IMR-90 (cell line): Measurements from ENCODE around the gene NSUN4. TPM values are rescaled to one million over a fixed set of nuclear protein-coding genes. Genes with fewer than 3 reads are reported as not detected.

Experiments
- ATAC-seq: fragments of 200-7000 bp; cut with Tn5 transposase; 2 replicates; pipeline ENCODE4 v1.9.1; 2020; ENCODE audit warnings: low read depth, mild to moderate bottlenecking, moderate library complexity
- BruUV-seq: library from RNA; stranded (reverse); fragments of 400-500 nt; replicated peaks from 2 replicates; lab custom pipeline; 2021; lab: Mats Ljungman, UMichigan
- CTCF ChIA-PET: fragments of 300-600 bp; formaldehyde crosslinking; extraction: SDS; loops from one replicate; lab custom pipeline; 2021; ENCODE audit warnings: antibody characterized with exemption; lab: Yijun Ruan, JAX
- POLR2A ChIA-PET: fragments of 300-600 bp; sonication (Branson Sonifier 250); formaldehyde crosslinking; loops from one replicate; lab custom pipeline; 2022; ENCODE audit warnings: antibody characterized with exemption; ENCODE audit not compliant: unreplicated experiment; lab: Charles Lee
- DNase-seq: peaks from one replicate; pipeline ENCODE4 v3.0.0; 2013
- H2AFZ ChIP-seq: replicated peaks from 2 replicates; pipeline ENCODE3; 2013; ENCODE audit warnings: low read length, mild to moderate bottlenecking; ENCODE audit not compliant: poor library complexity
- H2AK5ac ChIP-seq: 2 replicates; pipeline ENCODE4 v1.6.1; 2013; ENCODE audit warnings: low read depth, low read length, inconsistent platforms
- H2AK9ac ChIP-seq: replicated peaks from 2 replicates; pipeline ENCODE3; 2013; ENCODE audit warnings: mild to moderate bottlenecking, low read depth, low read length, moderate library complexity; ENCODE audit not compliant: poor library complexity
- H2BK120ac ChIP-seq: 2 replicates; pipeline ENCODE4 v1.6.1; 2013; ENCODE audit warnings: low read depth, low read length, inconsistent platforms
- H2BK15ac ChIP-seq: 3 replicates; pipeline ENCODE4 v1.6.1; 2013; ENCODE audit warnings: low read depth, low read length, inconsistent platforms
- H2BK20ac ChIP-seq: 2 replicates; pipeline ENCODE4 v1.6.1; 2013; ENCODE audit warnings: low read depth, mild to moderate bottlenecking, inconsistent platforms, low read length, moderate library complexity
- H2BK5ac ChIP-seq: 2 replicates; pipeline ENCODE4 v1.6.1; 2013; ENCODE audit warnings: mild to moderate bottlenecking, low read depth, low read length, inconsistent platforms; ENCODE audit not compliant: poor library complexity, severe bottlenecking
- H3K14ac ChIP-seq: replicated peaks from 2 replicates; pipeline ENCODE4 v1.6.1; 2013; ENCODE audit warnings: low read depth, low read length, inconsistent platforms
- H3K18ac ChIP-seq: 2 replicates; pipeline ENCODE4 v1.6.1; 2013; ENCODE audit warnings: low read depth, low read length, control low read depth
- H3K23ac ChIP-seq: 2 replicates; pipeline ENCODE4 v1.6.1; 2013; ENCODE audit warnings: low read depth, low read length, inconsistent platforms
- H3K27ac ChIP-seq: 2 replicates; pipeline ENCODE4 v1.5.1; 2013; ENCODE audit warnings: mild to moderate bottlenecking, control low read depth, low read length; ENCODE audit not compliant: insufficient read depth
- H3K27me3 ChIP-seq: 2 replicates; pipeline ENCODE4 v1.6.1; 2013; ENCODE audit warnings: low read length; ENCODE audit not compliant: control insufficient read depth, insufficient read depth
- H3K36me3 ChIP-seq: 2 replicates; pipeline ENCODE4 v1.6.1; 2013; ENCODE audit warnings: low read length, mixed read lengths; ENCODE audit not compliant: control insufficient read depth, insufficient read depth
- H3K4ac ChIP-seq: 2 replicates; pipeline ENCODE4 v1.6.1; 2013; ENCODE audit warnings: low read depth, low read length, inconsistent platforms
- H3K4me1 ChIP-seq: 2 replicates; pipeline ENCODE4 v1.6.1; 2013; ENCODE audit warnings: low read length, mixed read lengths; ENCODE audit not compliant: control insufficient read depth, insufficient read depth
- H3K4me2 ChIP-seq: 2 replicates; pipeline ENCODE4 v1.6.1; 2013; ENCODE audit warnings: low read depth, mild to moderate bottlenecking, control low read depth, low read length, moderate library complexity
- H3K4me3 ChIP-seq: 2 replicates; pipeline ENCODE4 v1.5.1; 2013; ENCODE audit warnings: low read depth, mild to moderate bottlenecking, control low read depth, low read length, moderate library complexity; ENCODE audit not compliant: insufficient read depth
- H3K56ac ChIP-seq: 2 replicates; pipeline ENCODE4 v1.6.1; 2013; ENCODE audit warnings: low read length, inconsistent platforms; ENCODE audit not compliant: insufficient read depth; ENCODE audit errors: extremely low read depth
- H3K79me1 ChIP-seq, 2 experiments: 2 replicates each; pipeline ENCODE4 v1.6.1; 2013; ENCODE audit warnings: low read length in 2 of 2, inconsistent platforms in 1 of 2, low read depth in 1 of 2
- H3K9ac ChIP-seq: 2 replicates; pipeline ENCODE4 v1.6.1; 2013; ENCODE audit warnings: low read depth, low read length, control low read depth
- H3K9me1 ChIP-seq: 2 replicates; pipeline ENCODE4 v1.6.1; 2013; ENCODE audit warnings: low read length, inconsistent platforms; ENCODE audit not compliant: insufficient read depth
- H3K9me3 ChIP-seq: 2 replicates; pipeline ENCODE4 v1.6.1; 2013; ENCODE audit warnings: low read length; ENCODE audit not compliant: control insufficient read depth, insufficient read depth
- H4K20me1 ChIP-seq: 2 replicates; pipeline ENCODE4 v1.6.1; 2013; ENCODE audit warnings: low read length, inconsistent platforms; ENCODE audit not compliant: insufficient read depth
- H4K5ac ChIP-seq: 2 replicates; pipeline ENCODE4 v1.6.1; 2013; ENCODE audit warnings: mild to moderate bottlenecking, low read depth, low read length, control low read depth
- H4K8ac ChIP-seq, 2 experiments: 2 replicates each; pipeline ENCODE4 v1.6.1; 2013; ENCODE audit warnings: low read depth in 2 of 2, low read length in 2 of 2, control low read depth in 1 of 2, inconsistent platforms in 1 of 2
- H4K91ac ChIP-seq: 2 replicates; pipeline ENCODE4 v1.6.1; 2013; ENCODE audit warnings: low read depth, low read length, inconsistent platforms; ENCODE audit not compliant: insufficient read depth
- CHD1 ChIP-seq: IDR thresholded peaks from 2 replicates; pipeline ENCODE4 v1.6.1; 2012; ENCODE audit warnings: low read depth, low read length, improper control_type of control experiment
- CTCF ChIP-seq: conservative IDR thresholded peaks from 2 replicates; pipeline ENCODE4 v1.5.1; 2012; ENCODE audit warnings: mild to moderate bottlenecking, low read depth, low read length, improper control_type of control experiment
- ELK1 ChIP-seq: fragments of 150-350 bp; IDR thresholded peaks from 2 replicates; pipeline ENCODE4 v1.6.1; 2016; ENCODE audit warnings: low read depth, mild to moderate bottlenecking, low read length, moderate library complexity, borderline replicate concordance
- FOS ChIP-seq: fragments of 150-350 bp; IDR thresholded peaks from 2 replicates; pipeline ENCODE4 v1.6.1; 2016; ENCODE audit warnings: low read depth, low read length
- MAFK ChIP-seq: IDR thresholded peaks from 2 replicates; pipeline ENCODE4 v1.6.1; 2012; ENCODE audit warnings: low read depth, low read length, improper control_type of control experiment
- NFE2L2 ChIP-seq: fragments of 150-350 bp; IDR thresholded peaks from 2 replicates; pipeline ENCODE4 v1.6.1; 2016; ENCODE audit warnings: low read depth, mild to moderate bottlenecking, low read length
- POLR2A ChIP-seq: IDR thresholded peaks from 2 replicates; pipeline ENCODE4 v1.6.1; 2012; ENCODE audit warnings: mild to moderate bottlenecking, low read depth, low read length
- RAD21 ChIP-seq: IDR thresholded peaks from 2 replicates; pipeline ENCODE4 v1.6.1; 2012; ENCODE audit warnings: low read length, improper control_type of control experiment
- RFX5 ChIP-seq: IDR thresholded peaks from 2 replicates; pipeline ENCODE4 v1.8.0; 2012; ENCODE audit warnings: low read depth, mild to moderate bottlenecking, low read length, moderate library complexity
- SMC3 ChIP-seq: fragments of 150-350 bp; IDR thresholded peaks from 2 replicates; pipeline ENCODE4 v1.6.1; 2016; ENCODE audit warnings: low read depth, mild to moderate bottlenecking, antibody characterized with exemption, low read length, moderate library complexity
- USF2 ChIP-seq: fragments of 150-350 bp; IDR thresholded peaks from 2 replicates; pipeline ENCODE4 v1.6.1; 2017; ENCODE audit warnings: mild to moderate bottlenecking, antibody characterized with exemption, low read length, low read depth
- WGBS, 2 experiments: methylation state at CpG; one replicate each; pipeline versions ENCODE4 v1.1.5 to v1.1.7; 2013; ENCODE audit warnings: missing lambda C conversion rate in 2 of 2; ENCODE audit not compliant: insufficient read length in 1 of 2; ENCODE audit errors: extremely low coverage in 2 of 2; 5-methylcytosine and 5-hydroxymethylcytosine counted together
- dilution Hi-C: fragments of 300-500 bp; cut with HindIII; formaldehyde crosslinking; loops from one replicate; pipeline ENCODE4 v1.14.3; 2018; ENCODE audit warnings: low sequenced_read_pairs; ENCODE audit not compliant: unreplicated experiment
- in situ Hi-C: fragments of 300-500 bp; cut with MboI; formaldehyde crosslinking; loops from 3 replicates; pipeline ENCODE4 v1.14.3; 2019; ENCODE audit warnings: low sequenced_read_pairs, inconsistent platforms, mixed read lengths
- intact Hi-C: fragments of 100-400 bp; cut with micrococcal nuclease; formaldehyde crosslinking; loops from 2 replicates; pipeline ENCODE4 v1.10.0; 2022
- polyA plus RNA-seq, 3 experiments: library from polyadenylated mRNA; depleted of rRNA; stranded (reverse); fragments of >200 nt; gene quantifications; 2 replicates each; pipeline ENCODE4 v1.2.3, GENCODE V29; 2012; ENCODE audit warnings: low replicate concordance in 1 of 3
- total RNA-seq: library from RNA; depleted of rRNA; stranded (reverse); fragments of >200 nt; gene quantifications from 2 replicates; pipeline ENCODE4 v1.2.3, GENCODE V29; 2012

NSUN4 gene
- total and polyA plus RNA-seq, 2 of the 4 experiments (the other 2 are of a cell fraction) = 10.9 to 13.0 TPM

GRCh38 chr1:46394108-46394871, 53.7 kb downstream of the NSUN4 start, which contains the start of gene FAAH:
FAAH (plus strand) TSS chr1:46394317; CDS start chr1:46394349, 32 bp downstream.
- no peak within 1 kb of the TSS for H3K9ac ChIP-seq
- H3K9me3 ChIP-seq = peaks cover 27% of the 10 kb centered on the region
- peak within 1 kb of the TSS; percentile 17; the same call in 1 of the 2 replicates for H3K4me3 ChIP-seq
- H3K79me1 ChIP-seq = no peaks in the 10 kb centered on the region
- no peak within 1 kb of the TSS for H3K23ac ChIP-seq
- no peak within 1 kb of the TSS for H3K4ac ChIP-seq
- no peak within 1 kb of the TSS for H3K14ac ChIP-seq
- H3K27me3 ChIP-seq = peaks cover 46% of the 10 kb centered on the region
- no TSS peak for BruUV-seq
- H4K5ac ChIP-seq = no peak within 1 kb of the TSS
- in situ Hi-C loops = no loop called here
- DNase-seq (no peak), ATAC-seq (peak; percentile 72)
- no peaks in the 10 kb centered on the region for H4K20me1 ChIP-seq
- H3K27ac ChIP-seq = no peak within 1 kb of the TSS
- H3K4me1 ChIP-seq = no peaks in the 10 kb centered on the region; the same call in 1 of the 2 replicates
- H2AK9ac ChIP-seq = peak within 1 kb of the TSS; percentile 16
- no peak within 1 kb of the TSS for H2BK20ac ChIP-seq
- TF ChIP-seq POLR2A (no peak), NFE2L2 (no peak), SMC3 (no peak), RAD21 (no peak), USF2 (no peak), CTCF (no peak), RFX5 (no peak), ELK1 (no peak), CHD1 (no peak), FOS (no peak), MAFK (no peak)
- dilution Hi-C loops = no loop called here
- CTCF ChIA-PET = no interaction called here
- no peak within 1 kb of the TSS for H2AK5ac ChIP-seq
- no peaks in the 10 kb centered on the region for H3K9me1 ChIP-seq
- no peak within 1 kb of the TSS for H2BK120ac ChIP-seq
- H3K56ac ChIP-seq = no peak within 1 kb of the TSS; the same call in 1 of the 2 replicates
- H3K18ac ChIP-seq = no peak within 1 kb of the TSS
- H3K4me2 ChIP-seq = peak within 1 kb of the TSS; percentile 58; the same call in 1 of the 2 replicates
- no peak within 1 kb of the TSS for H4K91ac ChIP-seq
- H4K8ac ChIP-seq = no peak within 1 kb of the TSS
- intact Hi-C loops = no loop called here
- POLR2A ChIA-PET = no interaction called here
- H3K36me3 ChIP-seq = no peaks in the 10 kb centered on the region
- H2BK15ac ChIP-seq = no peak within 1 kb of the TSS
- 4% methylated on average over 56 of the region's 75 CpGs; no CpG with 5 or more reads in 1 of the 2 experiments for WGBS, 2 experiments
- H2AFZ ChIP-seq = peak within 1 kb of the TSS; percentile 75
- no peak within 1 kb of the TSS for H2BK5ac ChIP-seq
